Endothelial cell of umbilical vein (primary cell): ENCODE measurements around the gene TOB2. TPM values are rescaled to one million over a fixed set of nuclear protein-coding genes. Genes with fewer than 3 reads are reported as not detected.

Experiments
- BruUV-seq: library from RNA; stranded (reverse); fragments of 400-500 nt; replicated peaks from 2 replicates; lab custom pipeline; 2021; lab: Mats Ljungman, UMichigan
- CTCF ChIA-PET: fragments of 300-600, 350-600 bp; sonication (Branson Sonifier 250); formaldehyde crosslinking; loops from one replicate; lab custom pipeline; 2021; ENCODE audit warnings: antibody characterized with exemption, inconsistent platforms; lab: Charles Lee
- POLR2A ChIA-PET: fragments of 300-600, 350-600 bp; sonication (Branson Sonifier 250); formaldehyde crosslinking; loops from one replicate; lab custom pipeline; 2021; ENCODE audit warnings: antibody characterized with exemption, inconsistent platforms; lab: Charles Lee
- DNase-seq: peaks from one replicate; pipeline ENCODE4 v3.0.0-alpha.2; 2011; ENCODE audit warnings: low read depth, low spot score
- FAIRE-seq: peaks from 2 replicates; lab custom pipeline; 2011; peaks lifted over from hg19 to GRCh38; lab: Jason Lieb, UNC
- H2AFZ ChIP-seq: 2 replicates; pipeline ENCODE4 v1.6.0; 2012; ENCODE audit warnings: low read depth, low read length, control low read depth, inconsistent platforms
- H3K27ac ChIP-seq: 2 replicates; pipeline ENCODE4 v1.5.1; 2011; ENCODE audit warnings: low read depth, mild to moderate bottlenecking, control low read depth, low read length, moderate library complexity; ENCODE audit not compliant: insufficient read depth
- H3K27me3 ChIP-seq, 2 experiments: 2 replicates each; pipeline versions ENCODE4 v1.6.0 to v1.6.1; 2011; ENCODE audit warnings: low read length in 2 of 2, mixed read lengths in 1 of 2; ENCODE audit not compliant: control insufficient read depth in 2 of 2, insufficient read depth in 2 of 2
- H3K36me3 ChIP-seq, 2 experiments: 2 replicates in 1 of 2; 3 replicates in 1 of 2; pipeline ENCODE4 v1.5.1; 2011; ENCODE audit warnings: low read length in 2 of 2, mild to moderate bottlenecking in 1 of 2, moderate library complexity in 1 of 2; ENCODE audit not compliant: control insufficient read depth in 2 of 2, insufficient read depth in 2 of 2; ENCODE audit errors: extremely low read depth in 1 of 2
- H3K4me1 ChIP-seq: 3 replicates; pipeline ENCODE4 v1.5.1; 2011; ENCODE audit warnings: mild to moderate bottlenecking, low read length; ENCODE audit not compliant: control insufficient read depth, insufficient read depth; ENCODE audit errors: extremely low read depth
- H3K4me2 ChIP-seq: 2 replicates; pipeline ENCODE4 v1.6.1; 2011; ENCODE audit warnings: low read length, control low read depth, mixed read lengths; ENCODE audit not compliant: insufficient read depth
- H3K4me3 ChIP-seq, 3 experiments: fragments of 200-600 bp in 1 of 3; sonication (generic), shearing (Covaris generic) in 1 of 3; replicated peaks in 1 of 3; 2 replicates each; pipeline ENCODE4 v1.5.1; 2011 to 2016; ENCODE audit warnings: control low read depth in 3 of 3, low read length in 3 of 3, mild to moderate bottlenecking in 2 of 3, inconsistent platforms in 1 of 3, low read depth in 1 of 3, moderate library complexity in 1 of 3; ENCODE audit not compliant: insufficient read depth in 1 of 3
- H3K79me2 ChIP-seq: 2 replicates; pipeline ENCODE4 v1.6.0; 2012; ENCODE audit warnings: low read length, inconsistent platforms; ENCODE audit not compliant: control insufficient read depth, insufficient read depth
- H3K9ac ChIP-seq: replicated peaks from 2 replicates; pipeline ENCODE3; 2011; ENCODE audit warnings: low read length, control low read depth; ENCODE audit not compliant: insufficient read depth; ENCODE audit errors: extremely low read depth
- H3K9me1 ChIP-seq: replicated peaks from 3 replicates; pipeline ENCODE4 v1.6.0; 2011; ENCODE audit warnings: mild to moderate bottlenecking, low read length; ENCODE audit not compliant: control insufficient read depth, insufficient read depth; ENCODE audit errors: extremely low read depth
- H3K9me3 ChIP-seq: replicated peaks from 2 replicates; pipeline ENCODE4 v1.5.1; 2012; ENCODE audit warnings: low read length, inconsistent platforms; ENCODE audit not compliant: control insufficient read depth, insufficient read depth
- H4K20me1 ChIP-seq: replicated peaks from 2 replicates; pipeline ENCODE3; 2011; ENCODE audit warnings: mild to moderate bottlenecking, low read length; ENCODE audit not compliant: control insufficient read depth, insufficient read depth; ENCODE audit errors: extremely low read depth
- EZH2 ChIP-seq: IDR thresholded peaks from 2 replicates; pipeline ENCODE4 v1.6.1; 2012; ENCODE audit warnings: borderline replicate concordance, low read depth, mild to moderate bottlenecking, moderate library complexity, low read length, inconsistent platforms; ENCODE audit not compliant: severe bottlenecking
- FOS ChIP-seq: IDR thresholded peaks from 2 replicates; pipeline ENCODE4 v1.6.1; 2011; ENCODE audit warnings: mild to moderate bottlenecking, low read length, moderate library complexity, borderline replicate concordance; ENCODE audit not compliant: insufficient read depth
- GATA2 ChIP-seq: IDR thresholded peaks from 2 replicates; pipeline ENCODE4 v1.7.0; 2011; ENCODE audit warnings: low read depth, mild to moderate bottlenecking, moderate library complexity, mixed read lengths, low read length; ENCODE audit not compliant: insufficient read length, insufficient read depth
- JUN ChIP-seq: IDR thresholded peaks from 2 replicates; pipeline ENCODE4 v1.6.1; 2011; ENCODE audit warnings: borderline replicate concordance, low read depth; ENCODE audit not compliant: insufficient read length, insufficient read depth
- MAX ChIP-seq: IDR thresholded peaks from 2 replicates; pipeline ENCODE4 v1.6.1; 2011; ENCODE audit not compliant: insufficient read depth, insufficient read length
- MYC ChIP-seq: IDR thresholded peaks from one replicate; pipeline ENCODE4 v1.6.1; 2011; ENCODE audit warnings: mild to moderate bottlenecking, low read depth, low read length
- POLR2A ChIP-seq: IDR thresholded peaks from 2 replicates; pipeline ENCODE4 v1.6.1; 2012; ENCODE audit warnings: low read depth, mild to moderate bottlenecking, control low read depth, low read length
- POLR2AphosphoS5 ChIP-seq: IDR thresholded peaks from 2 replicates; pipeline ENCODE4 v1.6.1; 2012; ENCODE audit warnings: low read depth, mild to moderate bottlenecking, control low read depth, low read length, moderate library complexity; ENCODE audit not compliant: insufficient read depth
- dilution Hi-C: fragments of 300-500 bp; cut with MboI; formaldehyde crosslinking; loops from one replicate; pipeline ENCODE4 v1.15.0; 2019; ENCODE audit warnings: low sequenced_read_pairs; ENCODE audit not compliant: extremely low pct_ligation_motif_present
- intact Hi-C: fragments of 100-400 bp; cut with micrococcal nuclease; formaldehyde crosslinking; loops from one replicate; pipeline ENCODE4 v1.10.0; 2022
- polyA plus RNA-seq, 4 experiments: library from polyadenylated mRNA; depleted of rRNA in 3 of 4; stranded (reverse) in 3 of 4; unstranded in 1 of 4; fragments of >200 nt; gene quantifications; 2 replicates each; pipeline versions ENCODE4 v1.2.1 to v1.2.3, GENCODE V29; 2011 to 2012; ENCODE audit warnings: missing spikeins in 1 of 4
- total RNA-seq: library from RNA; stranded (reverse); gene quantifications from 2 replicates; pipeline ENCODE4 v1.2.3, GENCODE V29; 2021
- TF ChIP-seq, protein P1 (sequence below), 2 donors: IDR thresholded peaks; 1 replicate in 1 of 2; 2 replicates in 1 of 2; pipeline ENCODE4 v1.5.1; 2011; ENCODE audit warnings: low read length in 2 of 2, mild to moderate bottlenecking in 2 of 2, moderate library complexity in 2 of 2, control low read depth in 1 of 2, inconsistent platforms in 1 of 2, low read depth in 1 of 2; ENCODE audit not compliant: insufficient read depth in 1 of 2; ENCODE audit errors: extremely low read depth in 1 of 2

TOB2 gene
- total and polyA plus RNA-seq, 2 donors (not counting 3 experiments of a cell fraction or from before 2014, with no cell fraction given): 21.7 to 44.7 TPM

DNA sequence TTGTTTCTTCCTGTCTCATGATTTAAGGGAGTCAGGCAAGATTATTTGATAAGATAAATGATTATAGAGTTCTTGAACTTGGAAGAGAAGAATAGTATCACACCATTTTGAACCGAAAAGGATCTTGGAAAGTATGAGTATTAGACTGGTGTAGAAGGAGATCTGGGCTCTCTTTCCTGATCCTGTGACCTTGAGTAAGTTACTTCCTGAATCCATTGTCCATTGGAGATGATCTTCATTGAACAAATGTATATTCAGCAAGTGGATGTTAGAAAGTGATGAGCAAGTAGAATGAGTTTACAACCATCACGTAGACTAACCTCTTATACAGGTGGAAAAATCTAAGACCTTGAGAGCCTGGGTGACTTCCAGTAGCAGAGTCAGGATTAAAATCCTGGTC lies 24.3 kb upstream of the TOB2 start:
- no TSS peak for BruUV-seq
- DNase-seq (no peak), FAIRE-seq (no peak)
- H2AFZ ChIP-seq: no peak overlapping the region
- H3K4me2 ChIP-seq: no peak overlapping the region
- POLR2A ChIA-PET: no interaction called here
- H3K4me1 ChIP-seq: peaks cover 17% of the 10 kb centered on the region
- H3K4me3 ChIP-seq: no peak overlapping the region
- no peaks in the 10 kb centered on the region for H4K20me1 ChIP-seq
- no peaks in the 10 kb centered on the region for H3K9me1 ChIP-seq
- H3K9ac ChIP-seq: no peak overlapping the region
- dilution Hi-C loops: no loop called here
- no peaks in the 10 kb centered on the region for H3K9me3 ChIP-seq
- intact Hi-C loops: no loop called here
- CTCF ChIA-PET: no interaction called here
- H3K27me3 ChIP-seq: no peaks in the 10 kb centered on the region
- H3K36me3 ChIP-seq: peaks cover 5 to 14% of the 10 kb centered on the region in 2 experiments
- TF ChIP-seq FOS: no peak
- TF ChIP-seq POLR2A: no peak
- TF ChIP-seq, protein P1, sequence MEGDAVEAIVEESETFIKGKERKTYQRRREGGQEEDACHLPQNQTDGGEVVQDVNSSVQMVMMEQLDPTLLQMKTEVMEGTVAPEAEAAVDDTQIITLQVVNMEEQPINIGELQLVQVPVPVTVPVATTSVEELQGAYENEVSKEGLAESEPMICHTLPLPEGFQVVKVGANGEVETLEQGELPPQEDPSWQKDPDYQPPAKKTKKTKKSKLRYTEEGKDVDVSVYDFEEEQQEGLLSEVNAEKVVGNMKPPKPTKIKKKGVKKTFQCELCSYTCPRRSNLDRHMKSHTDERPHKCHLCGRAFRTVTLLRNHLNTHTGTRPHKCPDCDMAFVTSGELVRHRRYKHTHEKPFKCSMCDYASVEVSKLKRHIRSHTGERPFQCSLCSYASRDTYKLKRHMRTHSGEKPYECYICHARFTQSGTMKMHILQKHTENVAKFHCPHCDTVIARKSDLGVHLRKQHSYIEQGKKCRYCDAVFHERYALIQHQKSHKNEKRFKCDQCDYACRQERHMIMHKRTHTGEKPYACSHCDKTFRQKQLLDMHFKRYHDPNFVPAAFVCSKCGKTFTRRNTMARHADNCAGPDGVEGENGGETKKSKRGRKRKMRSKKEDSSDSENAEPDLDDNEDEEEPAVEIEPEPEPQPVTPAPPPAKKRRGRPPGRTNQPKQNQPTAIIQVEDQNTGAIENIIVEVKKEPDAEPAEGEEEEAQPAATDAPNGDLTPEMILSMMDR (IDR thresholded peaks at IDR 0.05; ENCODE audit: extremely low read depth in 1 of 2, insufficient read depth in 1 of 2, low read depth in 1 of 2, low read length in 2 of 2): no peak
- no peak for TF ChIP-seq JUN
- no peak for TF ChIP-seq EZH2
- TF ChIP-seq MAX: no peak
- TF ChIP-seq MYC: no peak
- TF ChIP-seq GATA2: no peak
- no peak for TF ChIP-seq POLR2AphosphoS5
- H3K27ac ChIP-seq: no peak overlapping the region
- H3K79me2 ChIP-seq: peaks cover 79% of the 10 kb centered on the region
